HepG2 (cell line): ENCODE measurements around the gene DAB2IP. TPM values are rescaled to one million over a fixed set of nuclear protein-coding genes. Genes with fewer than 3 reads are reported as not detected.
A peak's percentile ranks its signal among the peaks of the same experiment; 100 is the strongest.

ENCODE experiments used
- ETV5 ChIP-seq: IDR thresholded peaks from 2 replicates; pipeline ENCODE4 v1.6.1; 2018; ENCODE audit warnings: missing biosample characterization, missing genetic modification reagents, inconsistent platforms, borderline replicate concordance
- ZEB1 ChIP-seq: IDR thresholded peaks from 2 replicates; pipeline ENCODE4 v1.6.1; 2012; ENCODE audit warnings: mild to moderate bottlenecking, low read depth, inconsistent platforms; ENCODE audit not compliant: insufficient replicate concordance
- ZNF670 ChIP-seq: sonication (generic); formaldehyde crosslinking; IDR thresholded peaks from 2 replicates; pipeline ENCODE4 v1.8.0; 2022; ENCODE audit warnings: mild to moderate bottlenecking, missing genetic modification reagents, borderline replicate concordance
- ZNF772 ChIP-seq: sonication (generic); formaldehyde crosslinking; IDR thresholded peaks from 2 replicates; pipeline ENCODE4 v1.5.0; 2020; ENCODE audit warnings: mild to moderate bottlenecking, missing genetic modification reagents
- polyA plus RNA-seq, 8 experiments: library from polyadenylated mRNA; depleted of rRNA in 3 of 8; stranded (reverse) in 7 of 8; unstranded in 1 of 8; fragments of >200 nt; fragmentation: Illumina TruSeq in 4 of 8; extraction: Trizol in 4 of 8; gene quantifications; 2 replicates each; pipeline versions ENCODE4 v1.2.1 to v1.2.3, GENCODE V29; 2011 to 2016; ENCODE audit warnings: low read depth in 4 of 8, missing spikeins in 1 of 8, mixed read lengths in 1 of 8; ENCODE audit not compliant: insufficient read depth in 1 of 8
- total RNA-seq, 5 experiments: library from RNA; depleted of rRNA; stranded (reverse); fragments of >200 nt; fragmentation: Illumina TruSeq; extraction: Trizol; gene quantifications; 2 replicates each; pipeline ENCODE4 v1.2.3, GENCODE V29; 2016; ENCODE audit warnings: low read depth in 1 of 5
- TF ChIP-seq, protein P1 (sequence below): IDR thresholded peaks from 2 replicates; pipeline ENCODE4 v1.4.0; 2020; ENCODE audit warnings: mild to moderate bottlenecking, missing genetic modification reagents
- TF ChIP-seq, protein P2 (sequence below): sonication (generic); formaldehyde crosslinking; IDR thresholded peaks from 2 replicates; pipeline ENCODE4 v1.4.0; 2020; ENCODE audit warnings: mild to moderate bottlenecking, missing genetic modification reagents, borderline replicate concordance
- TF ChIP-seq, protein P3 (sequence below): IDR thresholded peaks from 2 replicates; pipeline ENCODE4 v1.6.1; 2016; ENCODE audit warnings: low read depth, borderline replicate concordance
- TF ChIP-seq, protein P4 (sequence below): sonication (generic); formaldehyde crosslinking; IDR thresholded peaks from 2 replicates; pipeline ENCODE4 v1.4.0; 2020; ENCODE audit warnings: low read depth, missing genetic modification reagents

DAB2IP gene
- total and polyA plus RNA-seq, 2 of the 13 experiments (the other 11 are each of a cell fraction or from before 2014, with no cell fraction given) = 25.3 to 37.9 TPM

DNA sequence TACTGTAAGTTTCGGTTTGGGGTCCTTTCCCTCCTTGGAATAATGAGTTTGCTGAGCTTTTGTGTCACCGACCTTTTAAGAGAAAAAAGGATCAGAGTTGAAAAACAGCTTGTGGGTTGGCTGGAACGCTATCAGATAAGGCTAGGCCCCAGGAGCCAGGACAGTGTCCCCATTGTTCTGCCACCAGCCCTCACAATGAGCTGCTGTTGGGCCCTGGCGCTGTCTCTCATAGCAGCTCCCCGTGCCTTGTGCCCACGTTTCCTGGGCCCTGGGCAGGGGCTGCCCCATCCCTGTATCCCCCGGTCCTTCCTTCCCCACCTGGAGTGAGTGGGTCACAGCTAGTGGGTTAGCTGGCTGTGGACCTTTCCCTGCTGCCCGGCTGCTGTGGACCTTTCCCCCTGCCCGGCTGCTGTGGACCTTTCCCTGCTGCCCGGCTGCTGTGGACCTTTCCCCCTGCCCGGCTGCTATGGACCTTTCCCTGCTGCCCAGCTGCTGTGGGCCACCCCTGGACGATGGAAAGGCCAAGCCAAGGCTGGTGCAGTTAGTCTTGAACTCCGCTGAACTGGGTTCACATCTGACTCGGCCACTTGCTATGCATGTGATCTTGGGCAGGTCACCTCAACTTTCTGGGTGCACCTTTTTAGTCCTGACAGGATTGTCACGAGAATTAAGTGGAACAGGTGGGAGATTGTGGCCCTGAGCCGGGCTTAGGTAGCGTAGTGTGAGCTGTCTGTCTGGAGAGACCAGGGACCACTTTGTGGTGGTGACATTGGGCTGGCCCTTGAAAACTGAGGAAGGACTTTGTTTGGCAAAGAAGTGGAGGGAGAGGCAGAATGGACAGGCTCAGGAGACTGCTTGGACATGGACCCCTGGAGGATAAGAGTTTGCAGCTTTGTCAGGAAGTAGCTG lies 99.5 kb downstream of the DAB2IP start (continued):
- TF ChIP-seq, protein P1, sequence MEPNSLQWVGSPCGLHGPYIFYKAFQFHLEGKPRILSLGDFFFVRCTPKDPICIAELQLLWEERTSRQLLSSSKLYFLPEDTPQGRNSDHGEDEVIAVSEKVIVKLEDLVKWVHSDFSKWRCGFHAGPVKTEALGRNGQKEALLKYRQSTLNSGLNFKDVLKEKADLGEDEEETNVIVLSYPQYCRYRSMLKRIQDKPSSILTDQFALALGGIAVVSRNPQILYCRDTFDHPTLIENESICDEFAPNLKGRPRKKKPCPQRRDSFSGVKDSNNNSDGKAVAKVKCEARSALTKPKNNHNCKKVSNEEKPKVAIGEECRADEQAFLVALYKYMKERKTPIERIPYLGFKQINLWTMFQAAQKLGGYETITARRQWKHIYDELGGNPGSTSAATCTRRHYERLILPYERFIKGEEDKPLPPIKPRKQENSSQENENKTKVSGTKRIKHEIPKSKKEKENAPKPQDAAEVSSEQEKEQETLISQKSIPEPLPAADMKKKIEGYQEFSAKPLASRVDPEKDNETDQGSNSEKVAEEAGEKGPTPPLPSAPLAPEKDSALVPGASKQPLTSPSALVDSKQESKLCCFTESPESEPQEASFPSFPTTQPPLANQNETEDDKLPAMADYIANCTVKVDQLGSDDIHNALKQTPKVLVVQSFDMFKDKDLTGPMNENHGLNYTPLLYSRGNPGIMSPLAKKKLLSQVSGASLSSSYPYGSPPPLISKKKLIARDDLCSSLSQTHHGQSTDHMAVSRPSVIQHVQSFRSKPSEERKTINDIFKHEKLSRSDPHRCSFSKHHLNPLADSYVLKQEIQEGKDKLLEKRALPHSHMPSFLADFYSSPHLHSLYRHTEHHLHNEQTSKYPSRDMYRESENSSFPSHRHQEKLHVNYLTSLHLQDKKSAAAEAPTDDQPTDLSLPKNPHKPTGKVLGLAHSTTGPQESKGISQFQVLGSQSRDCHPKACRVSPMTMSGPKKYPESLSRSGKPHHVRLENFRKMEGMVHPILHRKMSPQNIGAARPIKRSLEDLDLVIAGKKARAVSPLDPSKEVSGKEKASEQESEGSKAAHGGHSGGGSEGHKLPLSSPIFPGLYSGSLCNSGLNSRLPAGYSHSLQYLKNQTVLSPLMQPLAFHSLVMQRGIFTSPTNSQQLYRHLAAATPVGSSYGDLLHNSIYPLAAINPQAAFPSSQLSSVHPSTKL = peak; percentile 49
- TF ChIP-seq, protein P2, sequence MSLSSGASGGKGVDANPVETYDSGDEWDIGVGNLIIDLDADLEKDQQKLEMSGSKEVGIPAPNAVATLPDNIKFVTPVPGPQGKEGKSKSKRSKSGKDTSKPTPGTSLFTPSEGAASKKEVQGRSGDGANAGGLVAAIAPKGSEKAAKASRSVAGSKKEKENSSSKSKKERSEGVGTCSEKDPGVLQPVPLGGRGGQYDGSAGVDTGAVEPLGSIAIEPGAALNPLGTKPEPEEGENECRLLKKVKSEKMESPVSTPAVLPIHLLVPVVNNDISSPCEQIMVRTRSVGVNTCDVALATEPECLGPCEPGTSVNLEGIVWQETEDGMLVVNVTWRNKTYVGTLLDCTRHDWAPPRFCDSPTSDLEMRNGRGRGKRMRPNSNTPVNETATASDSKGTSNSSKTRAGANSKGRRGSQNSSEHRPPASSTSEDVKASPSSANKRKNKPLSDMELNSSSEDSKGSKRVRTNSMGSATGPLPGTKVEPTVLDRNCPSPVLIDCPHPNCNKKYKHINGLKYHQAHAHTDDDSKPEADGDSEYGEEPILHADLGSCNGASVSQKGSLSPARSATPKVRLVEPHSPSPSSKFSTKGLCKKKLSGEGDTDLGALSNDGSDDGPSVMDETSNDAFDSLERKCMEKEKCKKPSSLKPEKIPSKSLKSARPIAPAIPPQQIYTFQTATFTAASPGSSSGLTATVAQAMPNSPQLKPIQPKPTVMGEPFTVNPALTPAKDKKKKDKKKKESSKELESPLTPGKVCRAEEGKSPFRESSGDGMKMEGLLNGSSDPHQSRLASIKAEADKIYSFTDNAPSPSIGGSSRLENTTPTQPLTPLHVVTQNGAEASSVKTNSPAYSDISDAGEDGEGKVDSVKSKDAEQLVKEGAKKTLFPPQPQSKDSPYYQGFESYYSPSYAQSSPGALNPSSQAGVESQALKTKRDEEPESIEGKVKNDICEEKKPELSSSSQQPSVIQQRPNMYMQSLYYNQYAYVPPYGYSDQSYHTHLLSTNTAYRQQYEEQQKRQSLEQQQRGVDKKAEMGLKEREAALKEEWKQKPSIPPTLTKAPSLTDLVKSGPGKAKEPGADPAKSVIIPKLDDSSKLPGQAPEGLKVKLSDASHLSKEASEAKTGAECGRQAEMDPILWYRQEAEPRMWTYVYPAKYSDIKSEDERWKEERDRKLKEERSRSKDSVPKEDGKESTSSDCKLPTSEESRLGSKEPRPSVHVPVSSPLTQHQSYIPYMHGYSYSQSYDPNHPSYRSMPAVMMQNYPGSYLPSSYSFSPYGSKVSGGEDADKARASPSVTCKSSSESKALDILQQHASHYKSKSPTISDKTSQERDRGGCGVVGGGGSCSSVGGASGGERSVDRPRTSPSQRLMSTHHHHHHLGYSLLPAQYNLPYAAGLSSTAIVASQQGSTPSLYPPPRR (CRISPR knock-in tag) = peak; percentile 73
- no peak for TF ChIP-seq ZEB1
- TF ChIP-seq, protein P3, sequence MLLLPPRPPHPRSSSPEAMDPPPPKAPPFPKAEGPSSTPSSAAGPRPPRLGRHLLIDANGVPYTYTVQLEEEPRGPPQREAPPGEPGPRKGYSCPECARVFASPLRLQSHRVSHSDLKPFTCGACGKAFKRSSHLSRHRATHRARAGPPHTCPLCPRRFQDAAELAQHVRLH (CRISPR knock-in tag) = 0 out of 2 replicates have a peak, but pooled peaks have one; percentile 28
- 0 out of 2 replicates have a peak, but pooled peaks have one; percentile 37 for TF ChIP-seq ZNF670 (CRISPR knock-in tag)
- 0 out of 2 replicates have a peak, but pooled peaks have one; percentile 76 for TF ChIP-seq ZNF772
- TF ChIP-seq, protein P4, sequence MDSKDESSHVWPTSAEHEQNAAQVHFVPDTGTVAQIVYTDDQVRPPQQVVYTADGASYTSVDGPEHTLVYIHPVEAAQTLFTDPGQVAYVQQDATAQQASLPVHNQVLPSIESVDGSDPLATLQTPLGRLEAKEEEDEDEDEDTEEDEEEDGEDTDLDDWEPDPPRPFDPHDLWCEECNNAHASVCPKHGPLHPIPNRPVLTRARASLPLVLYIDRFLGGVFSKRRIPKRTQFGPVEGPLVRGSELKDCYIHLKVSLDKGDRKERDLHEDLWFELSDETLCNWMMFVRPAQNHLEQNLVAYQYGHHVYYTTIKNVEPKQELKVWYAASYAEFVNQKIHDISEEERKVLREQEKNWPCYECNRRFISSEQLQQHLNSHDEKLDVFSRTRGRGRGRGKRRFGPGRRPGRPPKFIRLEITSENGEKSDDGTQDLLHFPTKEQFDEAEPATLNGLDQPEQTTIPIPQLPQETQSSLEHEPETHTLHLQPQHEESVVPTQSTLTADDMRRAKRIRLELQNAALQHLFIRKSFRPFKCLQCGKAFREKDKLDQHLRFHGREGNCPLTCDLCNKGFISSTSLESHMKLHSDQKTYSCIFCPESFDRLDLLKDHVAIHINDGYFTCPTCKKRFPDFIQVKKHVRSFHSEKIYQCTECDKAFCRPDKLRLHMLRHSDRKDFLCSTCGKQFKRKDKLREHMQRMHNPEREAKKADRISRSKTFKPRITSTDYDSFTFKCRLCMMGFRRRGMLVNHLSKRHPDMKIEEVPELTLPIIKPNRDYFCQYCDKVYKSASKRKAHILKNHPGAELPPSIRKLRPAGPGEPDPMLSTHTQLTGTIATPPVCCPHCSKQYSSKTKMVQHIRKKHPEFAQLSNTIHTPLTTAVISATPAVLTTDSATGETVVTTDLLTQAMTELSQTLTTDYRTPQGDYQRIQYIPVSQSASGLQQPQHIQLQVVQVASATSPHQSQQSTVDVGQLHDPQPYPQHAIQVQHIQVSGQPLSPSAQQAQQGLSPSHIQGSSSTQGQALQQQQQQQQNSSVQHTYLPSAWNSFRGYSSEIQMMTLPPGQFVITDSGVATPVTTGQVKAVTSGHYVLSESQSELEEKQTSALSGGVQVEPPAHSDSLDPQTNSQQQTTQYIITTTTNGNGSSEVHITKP (CRISPR knock-in tag) = peak; percentile 84
- TF ChIP-seq ETV5 (CRISPR knock-in tag) = peak; percentile 44; the same call in 1 of the 2 replicates
